PC-9 (cell line): Measurements from ENCODE around the gene BPI. TPM values are rescaled to one million over a fixed set of nuclear protein-coding genes. Genes with fewer than 3 reads are reported as not detected.
A peak's percentile ranks its signal among the peaks of the same experiment; 100 is the strongest.
"Not testable (repeated sequence)": the region's sequence is repeated elsewhere in the genome, so short reads cannot be mapped to it uniquely, and the experiment has no call there.

Experiments used
- BruUV-seq: library from RNA; stranded (reverse); fragments of 400-500 nt; replicated peaks from 2 replicates; lab custom pipeline; 2021; lab: Mats Ljungman, UMichigan
- CTCF ChIA-PET: fragments of 300-600 bp; sonication (Branson Sonifier 250); formaldehyde crosslinking; loops from one replicate; lab custom pipeline; 2022; ENCODE audit warnings: antibody characterized with exemption; lab: Charles Lee
- POLR2A ChIA-PET: fragments of 300-600 bp; sonication (Branson Sonifier 250); formaldehyde crosslinking; loops from one replicate; lab custom pipeline; 2022; ENCODE audit warnings: antibody characterized with exemption; ENCODE audit not compliant: unreplicated experiment; lab: Charles Lee
- DNase-seq, 2 experiments: peaks; one replicate each; pipeline versions ENCODE4 v3.0.0 to v3.0.0-alpha.2; 2015 to 2022; ENCODE audit warnings: mixed read lengths in 1 of 2
- H2AFZ ChIP-seq: fragments of 200-600 bp; sonication (generic); 2 replicates; pipeline ENCODE4 v1.8.1; 2017; ENCODE audit warnings: antibody characterized with exemption
- H3F3A ChIP-seq: fragments of 200-600 bp; sonication (generic); 2 replicates; pipeline ENCODE4 v1.8.1; 2017; ENCODE audit warnings: antibody characterized with exemption, mild to moderate bottlenecking, low read depth; ENCODE audit not compliant: insufficient read depth
- H3K27ac ChIP-seq: fragments of 200-600 bp; sonication (generic); 2 replicates; pipeline ENCODE4 v1.6.1; 2016; ENCODE audit warnings: mixed run types
- H3K27me3 ChIP-seq: fragments of 200-600 bp; sonication (generic); 2 replicates; pipeline ENCODE4 v1.6.1; 2016; ENCODE audit warnings: low read depth, mixed run types; ENCODE audit not compliant: insufficient read depth
- H3K36me3 ChIP-seq: fragments of 200-600 bp; sonication (generic); 2 replicates; pipeline ENCODE4 v1.6.1; 2016; ENCODE audit warnings: low read depth, mixed run types
- H3K4me1 ChIP-seq: fragments of 200-600 bp; sonication (generic); replicated peaks from 2 replicates; pipeline ENCODE4 v1.6.1; 2016; ENCODE audit warnings: mixed run types; ENCODE audit not compliant: insufficient read depth
- H3K4me2 ChIP-seq: fragments of 200-600 bp; sonication (generic); 2 replicates; pipeline ENCODE4 v1.6.1; 2017; ENCODE audit warnings: mixed run types
- H3K4me3 ChIP-seq: fragments of 200-600 bp; sonication (generic); 2 replicates; pipeline ENCODE4 v1.6.1; 2016; ENCODE audit warnings: mixed run types
- H3K79me2 ChIP-seq: fragments of 200-600 bp; sonication (generic); 2 replicates; pipeline ENCODE4 v1.6.1; 2017; ENCODE audit warnings: low read depth, mixed run types
- H3K9me2 ChIP-seq: fragments of 200-600 bp; sonication (generic); 2 replicates; pipeline ENCODE4 v1.8.1; 2017; ENCODE audit warnings: mild to moderate bottlenecking; ENCODE audit not compliant: insufficient read depth
- H3K9me3 ChIP-seq: fragments of 200-600 bp; sonication (generic); 2 replicates; pipeline ENCODE4 v1.8.1; 2016; ENCODE audit warnings: low read depth; ENCODE audit not compliant: insufficient read depth
- H4K20me1 ChIP-seq: fragments of 200-600 bp; sonication (generic); 2 replicates; pipeline ENCODE4 v1.8.1; 2017; ENCODE audit not compliant: insufficient read depth
- EZH2 ChIP-seq: fragments of 200-600 bp; sonication (generic); IDR thresholded peaks from 2 replicates; pipeline ENCODE4 v1.8.0; 2017; ENCODE audit warnings: antibody characterized with exemption, low read depth
- intact Hi-C: fragments of 100-400 bp; cut with micrococcal nuclease; formaldehyde crosslinking; loops from one replicate; pipeline ENCODE4 v1.10.0; 2022; ENCODE audit not compliant: unreplicated experiment
- total RNA-seq: library from RNA; stranded (reverse); gene quantifications from 2 replicates; pipeline ENCODE4 v1.2.3, GENCODE V29; 2021
- TF ChIP-seq, protein P1 (sequence below): fragments of 200-600 bp; sonication (generic); conservative IDR thresholded peaks from 2 replicates; pipeline ENCODE4 v1.6.1; 2017; ENCODE audit warnings: mixed run types, antibody characterized with exemption, mild to moderate bottlenecking, moderate library complexity

The BPI gene
- total RNA-seq, 1 experiment from 2014 or later, result not detected

DNA sequence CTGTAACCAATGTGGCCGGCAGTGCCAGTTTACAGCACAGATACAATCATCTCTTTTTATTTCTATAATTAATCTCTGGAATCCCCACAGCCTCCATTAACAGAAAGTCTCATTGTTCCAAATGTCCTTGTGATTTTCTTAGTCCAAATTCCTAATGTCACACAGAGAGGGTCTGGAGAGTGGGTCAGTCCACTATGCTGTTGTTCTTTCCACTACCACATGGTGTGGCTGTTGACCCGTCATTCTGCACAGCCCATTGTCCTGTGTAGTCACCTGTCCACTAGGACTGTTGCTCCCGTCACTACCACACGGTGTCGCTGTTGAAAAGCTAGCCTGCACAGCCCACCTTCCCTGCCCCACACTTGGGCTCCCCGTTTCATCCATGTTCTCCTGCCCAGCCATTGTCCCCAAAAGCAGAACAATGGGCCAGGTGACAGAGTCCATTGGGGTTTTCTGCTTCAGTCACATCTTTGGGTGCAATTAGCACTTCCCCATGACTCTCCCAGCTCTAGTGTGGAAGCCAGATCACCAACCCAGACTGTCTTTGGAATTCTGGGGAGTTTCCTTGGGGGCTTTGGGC, 33.7 kb downstream of the BPI start:
- POLR2A ChIA-PET, result no interaction called here
- Histone ChIP-seq H3F3A (no peaks in the 10 kb centered on the region), H3K36me3 (no peaks in the 10 kb centered on the region), H3K4me3 (no peak overlapping the region), H3K27ac (no peak overlapping the region), H2AFZ (no peak overlapping the region), H3K9me3 (peaks cover 10% of the 10 kb centered on the region; the same call in 1 of the 2 replicates), H3K4me1 (no peaks in the 10 kb centered on the region), H3K9me2 (no peaks in the 10 kb centered on the region), H3K4me2 (no peak overlapping the region), H3K27me3 (peaks cover 48% of the 10 kb centered on the region; the same call in 1 of the 2 replicates), H3K79me2 (no peaks in the 10 kb centered on the region), H4K20me1 (no peaks in the 10 kb centered on the region)
- CTCF ChIA-PET, result interaction anchor here (0.5 to 1.3 kb wide), 5 partner anchors 37 to 738 kb away, joined by 3 to 10 read pairs (median 4); partner anchors contain the start of gene RALGAPB
- TF ChIP-seq EZH2, result no peak
- TF ChIP-seq, protein P1, sequence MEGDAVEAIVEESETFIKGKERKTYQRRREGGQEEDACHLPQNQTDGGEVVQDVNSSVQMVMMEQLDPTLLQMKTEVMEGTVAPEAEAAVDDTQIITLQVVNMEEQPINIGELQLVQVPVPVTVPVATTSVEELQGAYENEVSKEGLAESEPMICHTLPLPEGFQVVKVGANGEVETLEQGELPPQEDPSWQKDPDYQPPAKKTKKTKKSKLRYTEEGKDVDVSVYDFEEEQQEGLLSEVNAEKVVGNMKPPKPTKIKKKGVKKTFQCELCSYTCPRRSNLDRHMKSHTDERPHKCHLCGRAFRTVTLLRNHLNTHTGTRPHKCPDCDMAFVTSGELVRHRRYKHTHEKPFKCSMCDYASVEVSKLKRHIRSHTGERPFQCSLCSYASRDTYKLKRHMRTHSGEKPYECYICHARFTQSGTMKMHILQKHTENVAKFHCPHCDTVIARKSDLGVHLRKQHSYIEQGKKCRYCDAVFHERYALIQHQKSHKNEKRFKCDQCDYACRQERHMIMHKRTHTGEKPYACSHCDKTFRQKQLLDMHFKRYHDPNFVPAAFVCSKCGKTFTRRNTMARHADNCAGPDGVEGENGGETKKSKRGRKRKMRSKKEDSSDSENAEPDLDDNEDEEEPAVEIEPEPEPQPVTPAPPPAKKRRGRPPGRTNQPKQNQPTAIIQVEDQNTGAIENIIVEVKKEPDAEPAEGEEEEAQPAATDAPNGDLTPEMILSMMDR, result peak; percentile 94
- DNase-seq, result peak; percentile 60 to 61
- BruUV-seq, result no TSS peak
- intact Hi-C loops, result loop anchor here (1.0 to 10.0 kb wide), 5 partner anchors 71 to 710 kb away; no protein-coding TSS in a partner anchor

DNA sequence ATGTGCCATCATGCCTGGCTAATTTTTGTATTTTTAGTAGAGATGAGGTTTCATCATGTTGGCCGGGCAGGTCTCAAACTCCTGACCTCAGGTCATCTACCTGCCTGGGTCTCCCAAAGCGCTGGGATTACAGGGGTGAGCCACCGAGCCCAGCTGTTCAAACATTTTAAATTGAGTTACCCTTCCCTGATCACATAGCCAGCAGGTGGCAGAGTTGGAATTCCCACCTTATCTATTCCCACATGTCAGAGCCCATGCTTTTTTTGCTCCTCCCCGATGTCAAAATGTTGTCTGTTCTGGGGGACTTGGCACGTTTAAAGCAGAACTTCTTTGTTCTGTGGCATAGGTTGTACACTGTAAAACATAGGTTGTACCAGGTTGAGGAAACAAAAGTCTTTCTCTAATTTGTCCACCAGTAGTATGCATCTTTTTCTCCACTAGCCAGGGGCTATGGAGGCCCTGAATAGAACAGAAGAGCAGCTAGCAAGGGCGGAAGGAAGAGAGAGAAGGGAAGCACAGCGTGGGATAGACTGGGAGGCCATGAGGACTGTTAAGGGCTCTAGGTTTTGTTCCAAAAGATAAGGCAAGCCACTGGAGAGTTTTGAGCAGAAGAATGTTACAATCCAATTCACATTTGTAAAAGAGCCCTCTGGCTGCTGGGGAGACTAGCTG, 35.0 kb downstream of the BPI start:
- DNase-seq, result peak in 1 of 2 experiments; percentile 34
- no peak overlapping the region for H3K27ac ChIP-seq
- H3K27me3 ChIP-seq, result peaks cover 40% of the 10 kb centered on the region; the same call in 1 of the 2 replicates
- POLR2A ChIA-PET, result interaction anchor here (0.6 kb wide), 1 partner anchor 96 kb away, joined by 3 read pairs; the partner anchor contains the start of gene SNHG17
- peaks cover 10% of the 10 kb centered on the region; the same call in 1 of the 2 replicates for H3K9me3 ChIP-seq
- H3K4me1 ChIP-seq, result no peaks in the 10 kb centered on the region
- H3K4me2 ChIP-seq, result no peak overlapping the region
- intact Hi-C loops, result loop anchor here (5.0 to 10.0 kb wide), 3 partner anchors 308 to 708 kb away; no protein-coding TSS in a partner anchor
- no peak overlapping the region for H2AFZ ChIP-seq
- H4K20me1 ChIP-seq, result no peaks in the 10 kb centered on the region
- no peaks in the 10 kb centered on the region for H3K36me3 ChIP-seq
- TF ChIP-seq, protein P1, result peak; percentile 34; the same call in 1 of the 2 replicates
- TF ChIP-seq EZH2, result no peak
- BruUV-seq, result no TSS peak
- H3K9me2 ChIP-seq, result no peaks in the 10 kb centered on the region
- CTCF ChIA-PET, result interaction anchor here (1.3 kb wide), 1 partner anchor 70 kb away, joined by 3 read pairs; no protein-coding TSS in a partner anchor
- H3F3A ChIP-seq, result no peaks in the 10 kb centered on the region
- H3K79me2 ChIP-seq, result no peaks in the 10 kb centered on the region
- no peak overlapping the region for H3K4me3 ChIP-seq

DNA sequence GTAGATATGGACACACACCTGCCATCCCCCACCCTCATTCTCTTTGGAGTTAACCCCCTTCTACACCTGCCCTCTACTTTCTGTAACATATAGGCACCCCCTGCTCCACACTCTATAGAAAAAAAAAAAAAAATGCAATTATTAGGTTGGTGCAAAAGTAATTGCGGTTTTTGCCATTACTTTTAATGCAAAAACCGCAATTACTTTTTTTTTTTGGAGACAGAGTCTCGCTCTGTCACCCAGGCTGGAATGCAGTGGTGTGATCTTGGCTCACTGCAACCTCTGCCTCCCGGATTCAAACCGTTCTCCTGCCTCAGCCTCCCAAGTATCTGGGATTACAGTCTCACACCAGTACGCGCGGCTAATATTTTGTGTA, 35.6 kb downstream of the BPI start:
- POLR2A ChIA-PET, BruUV-seq, H3K4me2 ChIP-seq, CTCF ChIA-PET, H4K20me1 ChIP-seq, H3K4me1 ChIP-seq, H3K79me2 ChIP-seq, H3K9me2 ChIP-seq, DNase-seq, H3K4me3 ChIP-seq, H3F3A ChIP-seq, H3K27ac ChIP-seq, H2AFZ ChIP-seq, H3K36me3 ChIP-seq: not testable (repeated sequence)
- Histone ChIP-seq H3K27me3 (peaks cover 35% of the 10 kb centered on the region; the same call in 1 of the 2 replicates), H3K9me3 (peaks cover 10% of the 10 kb centered on the region; the same call in 1 of the 2 replicates)
- intact Hi-C loops, result loop anchor here (5.0 to 10.0 kb wide), 3 partner anchors 308 to 708 kb away; no protein-coding TSS in a partner anchor
